ENCODE data around the gene INS. TPM values are rescaled to one million over a fixed set of nuclear protein-coding genes. Genes with fewer than 3 reads are reported as not detected.

INS gene
- total RNA-seq, 1 experiment from 2014 or later, result not detected

- no peak overlapping the region for H2AK5ac ChIP-seq (ENCODE audit: insufficient read length, low read length)
- H3K4ac ChIP-seq (ENCODE audit: low read depth, low read length), result no peak overlapping the region
- no peaks in the 10 kb centered on the region for H3K4me1 ChIP-seq (ENCODE audit: insufficient read depth, low read length)
- no peak overlapping the region for H4K91ac ChIP-seq (ENCODE audit: insufficient read length, low read depth, low read length)
- no peak overlapping the region for H3K27ac ChIP-seq (ENCODE audit: insufficient read length, low read depth, low read length)
- peaks cover 14% of the 10 kb centered on the region for H3K23me2 ChIP-seq (ENCODE audit: insufficient read length, low read depth, low read length, poor library complexity, severe bottlenecking)
- H3K27me3 ChIP-seq (ENCODE audit: insufficient read depth, low read length), result peaks cover 66% of the 10 kb centered on the region
- H2BK5ac ChIP-seq (ENCODE audit: insufficient read length, low read length), result no peak overlapping the region
- H2AFZ ChIP-seq (ENCODE audit: low read length), result no peak overlapping the region
- no peak overlapping the region for H3K14ac ChIP-seq (ENCODE audit: insufficient read depth, low read length)
- H2BK15ac ChIP-seq (ENCODE audit: low read depth, low read length), result no peak overlapping the region
- no peak overlapping the region for H3K18ac ChIP-seq (ENCODE audit: insufficient read length, low read depth, low read length)
- H3K27me3 Mint-ChIP-seq (ENCODE audit: low read depth), result peaks cover 91% of the 10 kb centered on the region
- no peak overlapping the region for H2BK120ac ChIP-seq (ENCODE audit: low read depth, low read length, poor library complexity, severe bottlenecking)
- no peak overlapping the region for H2BK12ac ChIP-seq (ENCODE audit: insufficient read length, low read depth, low read length)
- H3K9ac ChIP-seq (ENCODE audit: extremely low read depth, insufficient read length, low read length), result no peak overlapping the region
- no peaks in the 10 kb centered on the region; a peak in 1 of 7 replicates for H3K36me3 Mint-ChIP-seq (ENCODE audit: insufficient read depth in 1 of 3, low read depth in 3 of 3)
- H3K23ac ChIP-seq (ENCODE audit: insufficient read length, low read depth, low read length), result no peak overlapping the region
- H3K79me1 ChIP-seq (ENCODE audit: insufficient read depth, low read depth, low read length, poor library complexity, severe bottlenecking), result no peaks in the 10 kb centered on the region
- H3K27ac Mint-ChIP-seq, result no peak overlapping the region
- peak overlapping the region in 1 of 2 experiments; percentile 44; a peak in 1 of 5 replicates for H3K4me3 Mint-ChIP-seq
- H3K9me3 Mint-ChIP-seq, result peaks cover 2 to 9% of the 10 kb centered on the region in 2 experiments; a peak in 3 of 5 replicates
- no peak for DNase-seq
- peaks cover 2% of the 10 kb centered on the region for H4K20me1 ChIP-seq (ENCODE audit: control insufficient read depth, insufficient read depth, insufficient read length)
- H3K4me1 Mint-ChIP-seq, result peaks cover 11 to 23% of the 10 kb centered on the region in 2 experiments
- no peaks in the 10 kb centered on the region for H3K79me2 ChIP-seq (ENCODE audit: insufficient read depth, low read length)
- H3T11ph ChIP-seq (ENCODE audit: low read length), result no peak overlapping the region
- no peak overlapping the region for H3K56ac ChIP-seq (ENCODE audit: insufficient read length, low read depth, low read length)
- no peak overlapping the region for H4K5ac ChIP-seq (ENCODE audit: insufficient read length, low read depth, low read length)
- peak overlapping the region; percentile 20 for H3K4me2 ChIP-seq (ENCODE audit: insufficient read depth, insufficient read length, low read length)
- WGBS (ENCODE audit: extremely low coverage, insufficient read length, low lambda C conversion rate), result no CpG with 5 or more reads among the region's 57 CpGs
- no peak overlapping the region for H2BK20ac ChIP-seq (ENCODE audit: low read depth, low read length, poor library complexity, severe bottlenecking)
- H3K9me3 ChIP-seq (ENCODE audit: control insufficient read depth, low read depth, low read length), result no peaks in the 10 kb centered on the region
- TF ChIP-seq, protein P1, sequence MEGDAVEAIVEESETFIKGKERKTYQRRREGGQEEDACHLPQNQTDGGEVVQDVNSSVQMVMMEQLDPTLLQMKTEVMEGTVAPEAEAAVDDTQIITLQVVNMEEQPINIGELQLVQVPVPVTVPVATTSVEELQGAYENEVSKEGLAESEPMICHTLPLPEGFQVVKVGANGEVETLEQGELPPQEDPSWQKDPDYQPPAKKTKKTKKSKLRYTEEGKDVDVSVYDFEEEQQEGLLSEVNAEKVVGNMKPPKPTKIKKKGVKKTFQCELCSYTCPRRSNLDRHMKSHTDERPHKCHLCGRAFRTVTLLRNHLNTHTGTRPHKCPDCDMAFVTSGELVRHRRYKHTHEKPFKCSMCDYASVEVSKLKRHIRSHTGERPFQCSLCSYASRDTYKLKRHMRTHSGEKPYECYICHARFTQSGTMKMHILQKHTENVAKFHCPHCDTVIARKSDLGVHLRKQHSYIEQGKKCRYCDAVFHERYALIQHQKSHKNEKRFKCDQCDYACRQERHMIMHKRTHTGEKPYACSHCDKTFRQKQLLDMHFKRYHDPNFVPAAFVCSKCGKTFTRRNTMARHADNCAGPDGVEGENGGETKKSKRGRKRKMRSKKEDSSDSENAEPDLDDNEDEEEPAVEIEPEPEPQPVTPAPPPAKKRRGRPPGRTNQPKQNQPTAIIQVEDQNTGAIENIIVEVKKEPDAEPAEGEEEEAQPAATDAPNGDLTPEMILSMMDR (conservative IDR thresholded peaks at IDR 0.05), result no peak
- no peak overlapping the region for H4K8ac ChIP-seq (replicated peaks; ENCODE audit: insufficient read length, low read depth, low read length)
Observed at GRCh38 chr11:2139621-2140337, 21.2 kb downstream of the INS start.

Data from H9 (cell line).